ENCODE measurements around the gene RPL36AL. TPM values are rescaled to one million over a fixed set of nuclear protein-coding genes. Genes with fewer than 3 reads are reported as not detected.
A peak's percentile ranks its signal among the peaks of the same experiment; 100 is the strongest.
"Not testable (repeated sequence)": the region's sequence is repeated elsewhere in the genome, so short reads cannot be mapped to it uniquely, and the experiment has no call there.

RPL36AL gene
- total RNA-seq, 3 donors from 2014 or later, result 294 to 316 (median 301) TPM

DNA sequence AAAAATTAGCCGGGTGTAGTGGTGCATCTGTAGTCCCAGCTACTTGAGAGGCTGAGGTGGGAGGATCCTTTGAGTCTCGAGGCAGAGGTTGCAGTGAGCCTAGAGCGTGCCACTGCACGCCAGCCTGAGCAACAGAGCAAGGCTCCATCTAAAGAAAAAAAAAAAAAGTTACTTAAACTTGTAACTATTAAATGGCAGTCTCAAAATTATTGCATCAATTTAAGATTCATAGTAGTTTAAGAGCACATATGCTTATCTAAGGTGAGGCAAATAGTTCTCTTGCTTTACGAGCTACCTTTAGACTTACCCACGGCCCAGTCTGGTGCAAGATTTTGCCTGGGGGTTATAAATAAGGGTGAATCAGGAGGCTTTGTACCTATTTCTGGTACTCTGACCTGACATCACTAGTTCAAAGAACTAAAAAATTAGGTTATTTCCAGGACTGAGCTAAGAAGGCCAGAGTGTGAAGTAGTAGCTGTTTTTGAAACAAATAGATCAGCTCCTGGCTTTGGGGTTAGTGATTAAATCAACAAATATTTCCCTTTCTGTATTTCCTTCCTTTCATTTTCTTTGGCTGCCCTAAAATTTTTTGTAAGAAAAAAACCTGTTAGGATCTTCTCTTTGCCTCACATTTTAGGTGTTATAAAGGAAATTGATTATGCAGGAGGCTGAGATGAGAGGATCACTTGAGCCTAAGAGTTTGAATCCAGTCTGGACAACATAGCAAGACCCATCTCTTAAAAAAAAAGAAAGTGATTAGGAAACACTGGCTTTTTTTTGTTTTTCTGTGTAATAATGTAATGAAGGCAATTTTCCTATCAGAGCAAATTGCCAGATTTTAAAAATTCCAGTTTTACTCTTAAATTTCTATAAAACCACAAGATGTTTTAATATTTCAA lies 3.8 kb upstream of the RPL36AL start:
- no peaks in the 10 kb centered on the region for H3K27me3 Mint-ChIP-seq (ENCODE audit: low read depth)
- DNase-seq (no peak), ATAC-seq (no peak)
- H3K9me3 Mint-ChIP-seq, result no peaks in the 10 kb centered on the region
- H3K4me3 Mint-ChIP-seq, result peak overlapping the region; percentile 97
- H3K4me1 Mint-ChIP-seq (ENCODE audit: low read depth), result peaks cover 42% of the 10 kb centered on the region
- H3K36me3 Mint-ChIP-seq (ENCODE audit: insufficient read depth), result peaks cover 22% of the 10 kb centered on the region

DNA sequence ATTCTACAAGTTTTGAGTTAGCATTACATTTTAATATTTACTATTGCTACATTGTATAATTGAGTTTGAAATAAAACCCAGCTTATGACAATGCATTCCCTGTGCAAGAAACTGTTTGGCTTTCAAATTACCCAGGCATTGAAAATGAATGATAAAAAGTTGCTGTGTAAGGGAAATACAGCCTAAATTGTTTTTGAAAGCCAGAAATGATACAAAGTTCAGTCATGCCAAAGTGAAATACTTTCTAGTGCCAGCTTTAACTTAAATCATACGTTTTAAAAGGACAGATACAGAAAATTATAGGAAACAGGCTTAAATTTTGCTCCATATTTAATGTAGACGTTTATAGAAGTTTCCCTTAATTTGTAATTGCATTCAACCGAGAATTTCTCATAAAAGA lies 3.0 kb upstream of the RPL36AL start:
- DNase-seq (no peak), ATAC-seq (no peak)
- Mint-ChIP-seq H3K36me3 (ENCODE audit: insufficient read depth) (peaks cover 29% of the 10 kb centered on the region), H3K27me3 (ENCODE audit: low read depth) (no peaks in the 10 kb centered on the region), H3K4me3 (peak overlapping the region; percentile 97), H3K4me1 (ENCODE audit: low read depth) (peaks cover 47% of the 10 kb centered on the region), H3K9me3 (no peaks in the 10 kb centered on the region)

DNA sequence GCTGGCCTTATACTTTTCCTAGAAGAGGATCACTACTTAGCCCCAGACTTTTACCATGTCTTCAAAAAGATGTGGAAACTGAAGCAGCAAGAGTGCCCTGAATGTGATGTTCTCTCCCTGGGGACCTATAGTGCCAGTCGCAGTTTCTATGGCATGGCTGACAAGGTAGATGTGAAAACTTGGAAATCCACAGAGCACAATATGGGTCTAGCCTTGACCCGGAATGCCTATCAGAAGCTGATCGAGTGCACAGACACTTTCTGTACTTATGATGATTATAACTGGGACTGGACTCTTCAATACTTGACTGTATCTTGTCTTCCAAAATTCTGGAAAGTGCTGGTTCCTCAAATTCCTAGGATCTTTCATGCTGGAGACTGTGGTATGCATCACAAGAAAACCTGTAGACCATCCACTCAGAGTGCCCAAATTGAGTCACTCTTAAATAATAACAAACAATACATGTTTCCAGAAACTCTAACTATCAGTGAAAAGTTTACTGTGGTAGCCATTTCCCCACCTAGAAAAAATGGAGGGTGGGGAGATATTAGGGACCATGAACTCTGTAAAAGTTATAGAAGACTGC lies 1.7 kb upstream of the RPL36AL start:
- peak overlapping the region; percentile 97 for H3K4me3 Mint-ChIP-seq
- ATAC-seq, result no peak
- no peaks in the 10 kb centered on the region for H3K27me3 Mint-ChIP-seq (ENCODE audit: low read depth)
- H3K4me1 Mint-ChIP-seq (ENCODE audit: low read depth), result peaks cover 53% of the 10 kb centered on the region
- peaks cover 34% of the 10 kb centered on the region for H3K36me3 Mint-ChIP-seq (ENCODE audit: insufficient read depth)
- no peak for DNase-seq
- no peaks in the 10 kb centered on the region for H3K9me3 Mint-ChIP-seq

DNA sequence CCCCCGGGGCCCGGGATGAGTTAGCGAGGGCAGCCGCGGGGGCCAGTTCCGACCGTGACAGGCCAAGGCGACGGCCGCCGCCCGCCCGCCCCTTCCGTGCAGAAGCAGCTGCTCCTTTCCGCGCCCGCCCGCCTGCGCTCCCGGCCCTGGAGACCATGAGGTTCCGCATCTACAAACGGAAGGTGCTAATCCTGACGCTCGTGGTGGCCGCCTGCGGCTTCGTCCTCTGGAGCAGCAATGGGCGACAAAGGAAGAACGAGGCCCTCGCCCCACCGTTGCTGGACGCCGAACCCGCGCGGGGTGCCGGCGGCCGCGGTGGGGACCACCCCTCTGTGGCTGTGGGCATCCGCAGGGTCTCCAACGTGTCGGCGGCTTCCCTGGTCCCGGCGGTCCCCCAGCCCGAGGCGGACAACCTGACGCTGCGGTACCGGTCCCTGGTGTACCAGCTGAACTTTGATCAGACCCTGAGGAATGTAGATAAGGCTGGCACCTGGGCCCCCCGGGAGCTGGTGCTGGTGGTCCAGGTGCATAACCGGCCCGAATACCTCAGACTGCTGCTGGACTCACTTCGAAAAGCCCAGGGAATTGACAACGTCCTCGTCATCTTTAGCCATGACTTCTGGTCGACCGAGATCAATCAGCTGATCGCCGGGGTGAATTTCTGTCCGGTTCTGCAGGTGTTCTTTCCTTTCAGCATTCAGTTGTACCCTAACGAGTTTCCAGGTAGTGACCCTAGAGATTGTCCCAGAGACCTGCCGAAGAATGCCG lies 872 bp upstream of the RPL36AL start:
- H3K36me3 Mint-ChIP-seq (ENCODE audit: insufficient read depth), result peaks cover 31% of the 10 kb centered on the region
- ATAC-seq, result peak; percentile 18 to 20
- no peaks in the 10 kb centered on the region for H3K9me3 Mint-ChIP-seq
- H3K27me3 Mint-ChIP-seq (ENCODE audit: low read depth), result no peaks in the 10 kb centered on the region
- peaks cover 51% of the 10 kb centered on the region for H3K4me1 Mint-ChIP-seq (ENCODE audit: low read depth)
- peak; percentile 47 for DNase-seq
- H3K4me3 Mint-ChIP-seq, result peak overlapping the region; percentile 97

DNA sequence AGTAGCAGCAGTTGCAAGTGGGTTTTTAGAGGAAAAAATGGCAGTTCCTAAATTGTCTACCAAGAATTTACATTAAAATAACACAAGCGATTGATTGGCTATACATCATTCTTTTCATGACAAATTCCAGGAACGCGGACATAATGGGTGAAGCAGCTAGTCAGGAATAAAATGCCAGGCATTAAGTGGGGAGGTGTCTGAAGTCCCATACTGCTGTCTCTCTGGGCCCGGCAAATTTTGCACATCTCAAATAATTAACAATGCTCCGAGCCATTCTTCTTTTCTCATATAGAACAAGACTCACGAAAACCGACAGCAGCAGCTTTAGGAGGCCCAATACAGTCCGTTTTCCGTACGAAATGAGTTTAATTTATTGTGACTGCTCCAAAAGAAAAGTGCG lies 696 bp downstream of the RPL36AL start:
- Mint-ChIP-seq H3K36me3 (ENCODE audit: insufficient read depth) (peaks cover 33% of the 10 kb centered on the region), H3K27me3 (ENCODE audit: low read depth) (no peaks in the 10 kb centered on the region), H3K9me3 (no peaks in the 10 kb centered on the region), H3K4me3 (peak overlapping the region; percentile 97), H3K4me1 (ENCODE audit: low read depth) (peaks cover 45% of the 10 kb centered on the region)
- DNase-seq, result no peak
- no peak for ATAC-seq

DNA sequence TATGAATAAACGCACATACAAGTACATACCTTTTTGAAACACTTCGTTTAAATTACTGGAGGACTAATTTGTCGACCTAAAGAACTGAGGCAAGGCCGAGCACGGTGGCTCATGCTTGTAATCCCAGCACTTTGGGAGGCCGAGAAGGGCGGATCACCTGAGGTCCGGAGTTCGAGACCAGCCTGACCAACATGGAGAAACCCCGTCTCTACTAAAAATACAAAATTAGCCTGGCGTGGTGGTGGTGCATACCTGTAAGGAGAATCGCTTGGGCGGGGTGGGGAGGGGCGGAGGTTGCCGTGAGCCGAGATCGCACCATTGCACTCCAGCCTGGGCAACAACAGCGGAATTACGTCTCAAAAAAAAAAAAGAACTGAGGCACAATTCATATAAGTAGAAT lies 1.2 kb downstream of the RPL36AL start:
- H3K9me3 Mint-ChIP-seq; DNase-seq; ATAC-seq; H3K27me3 Mint-ChIP-seq (ENCODE audit: low read depth): not testable (repeated sequence)
- Mint-ChIP-seq H3K4me1 (ENCODE audit: low read depth) (peaks cover 42% of the 10 kb centered on the region), H3K36me3 (ENCODE audit: insufficient read depth) (peaks cover 32% of the 10 kb centered on the region), H3K4me3 (peak overlapping the region; percentile 97)

DNA sequence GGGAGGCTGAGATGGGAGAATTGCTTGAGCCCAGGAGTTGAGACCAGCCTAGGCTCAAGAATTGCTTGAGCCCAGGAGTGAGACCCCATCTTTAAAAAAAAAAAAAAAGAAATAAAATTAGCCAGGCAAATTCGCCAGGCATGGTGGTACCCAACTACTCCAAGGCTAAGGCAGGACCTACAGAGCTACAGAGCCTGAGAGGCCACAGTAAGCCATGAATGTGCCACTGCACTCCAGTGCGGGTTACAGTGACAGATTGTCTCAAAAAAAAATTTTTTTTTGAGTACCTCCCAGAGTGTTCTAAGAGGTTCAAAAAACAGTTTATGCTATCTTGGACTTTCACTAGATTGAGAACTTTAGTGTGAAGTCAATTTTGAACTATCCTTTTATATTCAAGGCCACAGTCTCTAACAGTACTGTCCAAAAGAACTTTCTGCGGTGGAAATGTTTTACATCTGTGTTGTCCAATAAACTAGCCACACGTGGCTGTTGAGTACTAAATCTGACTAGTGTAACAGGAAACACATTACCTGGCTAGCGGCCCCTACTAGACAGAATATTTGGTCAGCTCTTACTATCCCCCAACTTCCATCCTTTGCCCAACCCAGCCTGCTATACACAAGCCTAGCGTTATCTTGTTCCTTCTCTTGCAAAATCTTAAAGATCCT lies 2.4 kb downstream of the RPL36AL start:
- Mint-ChIP-seq H3K27me3 (ENCODE audit: low read depth) (no peaks in the 10 kb centered on the region), H3K4me3 (peak overlapping the region; percentile 97), H3K9me3 (no peaks in the 10 kb centered on the region), H3K36me3 (ENCODE audit: insufficient read depth) (peaks cover 32% of the 10 kb centered on the region), H3K4me1 (ENCODE audit: low read depth) (peaks cover 29% of the 10 kb centered on the region)
- DNase-seq (no peak), ATAC-seq (no peak)

DNA sequence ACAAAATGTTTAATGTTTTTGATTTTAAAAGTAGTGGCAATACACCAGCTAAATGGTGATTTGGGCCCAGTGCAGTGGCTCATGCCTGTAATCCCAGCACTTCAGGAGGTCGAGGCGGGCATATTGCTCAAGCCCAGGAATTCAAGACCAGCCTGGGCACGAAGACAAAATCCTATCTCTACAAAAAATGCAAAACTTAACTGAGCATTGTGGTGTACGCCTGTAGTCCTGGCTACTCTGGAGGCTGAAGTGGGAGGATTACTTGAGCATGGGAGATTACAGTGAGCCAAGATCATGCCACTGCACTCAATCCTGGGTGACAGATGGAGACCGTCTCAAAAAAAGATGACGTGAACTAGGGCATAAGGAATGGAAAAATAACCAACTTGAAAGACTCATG lies 4.7 kb downstream of the RPL36AL start:
- H3K27me3 Mint-ChIP-seq (ENCODE audit: low read depth), result no peaks in the 10 kb centered on the region
- peaks cover 21% of the 10 kb centered on the region for H3K36me3 Mint-ChIP-seq (ENCODE audit: insufficient read depth)
- ATAC-seq (no peak), DNase-seq (no peak)
- no peaks in the 10 kb centered on the region for H3K9me3 Mint-ChIP-seq
- peaks cover 19% of the 10 kb centered on the region for H3K4me1 Mint-ChIP-seq (ENCODE audit: low read depth)
- H3K4me3 Mint-ChIP-seq, result no peak overlapping the region

DNA sequence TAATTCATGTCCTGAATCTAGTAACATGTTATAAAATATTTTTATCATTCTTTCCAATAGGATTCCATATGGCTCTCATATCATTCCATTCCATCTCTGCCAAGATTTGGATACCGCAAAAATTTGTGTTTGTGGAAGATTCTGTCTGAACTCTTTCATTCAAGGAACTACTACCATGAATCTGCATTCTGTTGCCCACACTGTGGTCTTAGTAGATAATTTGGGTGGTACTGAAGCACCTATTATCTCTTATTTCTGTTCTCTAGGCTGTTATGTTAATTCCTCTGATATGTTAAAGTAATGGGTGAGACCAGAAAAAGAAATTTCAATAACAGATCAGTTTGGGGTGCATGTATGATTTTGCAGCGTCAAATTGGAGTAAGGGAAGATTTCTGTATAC lies 6.2 kb downstream of the RPL36AL start:
- no peaks in the 10 kb centered on the region for H3K9me3 Mint-ChIP-seq
- no peak for DNase-seq
- no peaks in the 10 kb centered on the region for H3K27me3 Mint-ChIP-seq (ENCODE audit: low read depth)
- no peak overlapping the region for H3K4me3 Mint-ChIP-seq
- ATAC-seq, result no peak
- peaks cover 18% of the 10 kb centered on the region for H3K4me1 Mint-ChIP-seq (ENCODE audit: low read depth)
- peaks cover 20% of the 10 kb centered on the region for H3K36me3 Mint-ChIP-seq (ENCODE audit: insufficient read depth)

DNA sequence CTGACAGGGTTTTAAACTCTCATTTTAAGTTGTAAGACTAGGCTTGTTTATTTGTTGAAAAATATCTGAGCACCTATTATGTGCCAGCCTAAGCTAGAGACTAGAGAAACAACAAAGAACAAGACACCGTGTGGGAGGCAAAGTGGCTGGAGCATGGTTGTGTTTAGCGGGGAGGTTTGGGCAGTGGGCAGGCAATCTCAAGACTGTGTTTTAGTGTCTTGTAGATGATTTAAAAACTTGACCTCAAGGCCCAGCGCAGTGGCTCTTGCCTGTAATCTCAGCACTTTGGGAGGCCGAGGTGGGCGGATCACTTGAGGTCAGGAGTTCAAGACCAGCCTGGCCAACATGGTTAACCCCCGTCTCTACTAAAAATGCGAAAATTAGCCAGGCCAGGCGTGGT lies 7.8 kb downstream of the RPL36AL start:
- Mint-ChIP-seq H3K36me3 (ENCODE audit: insufficient read depth) (peaks cover 12% of the 10 kb centered on the region), H3K4me3 (no peak overlapping the region), H3K27me3 (ENCODE audit: low read depth) (no peaks in the 10 kb centered on the region), H3K9me3 (no peaks in the 10 kb centered on the region), H3K4me1 (ENCODE audit: low read depth) (peaks cover 4% of the 10 kb centered on the region)
- DNase-seq (no peak), ATAC-seq (no peak)

DNA sequence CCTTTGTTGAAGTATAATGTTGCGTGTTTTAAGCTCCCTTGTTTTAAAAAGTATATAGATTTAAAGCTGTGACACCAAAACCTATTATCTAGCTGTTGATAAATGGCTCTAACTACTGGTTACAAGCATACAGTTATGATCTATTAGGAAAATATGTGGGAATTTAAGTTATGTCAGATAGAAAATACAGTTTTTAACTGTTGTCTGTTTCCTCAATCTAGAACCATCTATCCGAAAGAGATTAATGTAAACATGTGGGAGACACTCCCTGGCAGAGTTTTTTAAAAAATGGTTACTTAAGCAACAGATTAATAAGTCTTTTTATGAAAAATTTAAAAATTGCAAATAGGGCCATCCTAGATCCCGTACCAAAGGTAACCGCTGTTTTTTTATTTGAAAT lies 8.2 kb downstream of the RPL36AL start:
- peaks cover 8% of the 10 kb centered on the region for H3K36me3 Mint-ChIP-seq (ENCODE audit: insufficient read depth)
- H3K4me1 Mint-ChIP-seq (ENCODE audit: low read depth), result no peaks in the 10 kb centered on the region
- no peak for ATAC-seq
- H3K9me3 Mint-ChIP-seq, result no peaks in the 10 kb centered on the region
- H3K4me3 Mint-ChIP-seq, result no peak overlapping the region
- no peak for DNase-seq
- no peaks in the 10 kb centered on the region for H3K27me3 Mint-ChIP-seq (ENCODE audit: low read depth)

DNA sequence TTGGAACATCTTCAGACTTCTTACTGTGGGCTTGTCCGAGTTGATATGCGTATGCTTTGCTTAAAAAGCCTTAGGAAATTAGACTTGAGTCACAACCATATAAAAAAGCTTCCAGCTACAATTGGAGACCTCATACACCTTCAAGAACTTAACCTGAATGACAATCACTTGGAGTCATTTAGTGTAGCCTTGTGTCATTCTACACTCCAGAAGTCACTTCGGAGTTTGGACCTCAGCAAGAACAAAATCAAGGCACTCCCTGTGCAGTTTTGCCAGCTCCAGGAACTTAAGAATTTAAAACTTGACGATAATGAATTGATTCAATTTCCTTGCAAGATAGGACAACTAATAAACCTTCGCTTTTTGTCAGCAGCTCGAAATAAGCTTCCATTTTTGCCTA lies 12.8 kb downstream of the RPL36AL start:
- ATAC-seq (no peak), DNase-seq (no peak)
- no peak overlapping the region for H3K4me3 Mint-ChIP-seq
- no peaks in the 10 kb centered on the region for H3K27me3 Mint-ChIP-seq (ENCODE audit: low read depth)
- peaks cover 2% of the 10 kb centered on the region for H3K4me1 Mint-ChIP-seq (ENCODE audit: low read depth)
- H3K9me3 Mint-ChIP-seq, result no peaks in the 10 kb centered on the region
- H3K36me3 Mint-ChIP-seq (ENCODE audit: insufficient read depth), result peaks cover 14% of the 10 kb centered on the region

DNA sequence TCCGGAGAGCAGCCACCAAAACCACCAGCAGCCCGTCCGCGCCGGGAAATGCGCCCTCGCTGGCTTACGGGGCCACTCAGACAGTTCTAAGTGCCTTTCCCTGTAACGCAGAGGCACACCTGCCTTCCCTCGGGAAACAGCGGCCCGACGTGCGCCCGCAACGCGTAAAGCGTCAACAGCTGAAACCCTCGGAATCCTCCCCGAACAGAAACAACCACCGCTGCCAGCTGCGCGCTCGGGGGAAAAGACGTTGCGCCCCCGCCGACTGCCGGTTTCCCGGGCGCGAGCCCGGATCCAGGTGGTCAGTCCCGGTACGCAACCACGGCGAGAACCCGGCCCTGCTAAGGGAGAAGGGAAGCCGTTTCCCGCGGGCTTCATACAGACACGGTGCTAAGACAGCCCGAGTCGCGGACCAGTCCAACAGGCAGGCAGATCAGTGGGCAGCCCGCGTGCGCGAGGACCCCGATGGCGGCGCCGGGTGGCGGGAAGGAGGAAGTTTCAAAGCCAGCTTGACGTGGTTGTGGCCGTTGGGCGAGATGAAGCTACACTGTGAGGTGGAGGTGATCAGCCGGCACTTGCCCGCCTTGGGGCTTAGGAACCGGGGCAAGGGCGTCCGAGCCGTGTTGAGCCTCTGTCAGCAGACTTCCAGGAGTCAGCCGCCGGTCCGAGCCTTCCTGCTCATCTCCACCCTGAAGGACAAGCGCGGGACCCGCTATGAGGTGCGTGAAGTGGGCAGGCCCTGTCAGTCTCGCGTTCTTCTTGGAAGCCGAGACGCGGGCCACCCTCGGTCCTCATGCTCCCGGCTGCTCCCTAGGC lies 21.7 kb downstream of the RPL36AL start, which contains the start of gene LRR1:
Gene LRR1 (plus strand): TSS at position 456 of the 816 bp plus-strand sequence. CDS start 81 bp downstream, at position 537.
- H3K4me1 Mint-ChIP-seq (ENCODE audit: low read depth), result peaks cover 22% of the 10 kb centered on the region
- H3K9me3 Mint-ChIP-seq, result no peaks in the 10 kb centered on the region
- peak within 1 kb of the TSS; percentile 98 for H3K4me3 Mint-ChIP-seq
- DNase-seq (peak; percentile 73), ATAC-seq (peak; percentile 84 to 85)
- H3K27me3 Mint-ChIP-seq (ENCODE audit: low read depth), result no peaks in the 10 kb centered on the region
- no peaks in the 10 kb centered on the region for H3K36me3 Mint-ChIP-seq (ENCODE audit: insufficient read depth)
